ENCODE data around the gene SNX4. TPM values are rescaled to one million over a fixed set of nuclear protein-coding genes. Genes with fewer than 3 reads are reported as not detected.
"Not testable (repeated sequence)": the region's sequence is repeated elsewhere in the genome, so short reads cannot be mapped to it uniquely, and the experiment has no call there.

SNX4 gene
- total RNA-seq, 1 donor from 2014 or later, result 33.7 TPM

DNA sequence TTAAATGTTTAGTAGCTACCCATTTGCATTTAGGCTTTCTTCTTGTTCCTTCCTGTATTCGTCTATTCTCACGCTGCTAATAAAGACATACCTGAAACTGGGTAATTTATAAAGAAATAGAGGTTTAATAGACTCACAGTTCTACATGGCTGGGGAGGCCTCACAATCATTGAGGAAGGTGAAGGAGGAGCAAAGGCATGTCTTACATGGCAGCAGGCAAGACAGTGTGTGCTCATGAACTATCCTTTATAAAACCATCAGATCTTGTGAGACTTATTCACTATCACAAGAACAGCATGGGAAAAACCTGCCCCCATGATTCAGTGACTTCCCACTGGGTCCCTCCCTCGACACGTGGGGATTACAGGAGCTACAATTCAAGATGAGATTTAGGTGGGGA is 114.5 kb downstream of the SNX4 start:
- intact Hi-C loops (cut with micrococcal nuclease), result not testable (repeated sequence)

DNA sequence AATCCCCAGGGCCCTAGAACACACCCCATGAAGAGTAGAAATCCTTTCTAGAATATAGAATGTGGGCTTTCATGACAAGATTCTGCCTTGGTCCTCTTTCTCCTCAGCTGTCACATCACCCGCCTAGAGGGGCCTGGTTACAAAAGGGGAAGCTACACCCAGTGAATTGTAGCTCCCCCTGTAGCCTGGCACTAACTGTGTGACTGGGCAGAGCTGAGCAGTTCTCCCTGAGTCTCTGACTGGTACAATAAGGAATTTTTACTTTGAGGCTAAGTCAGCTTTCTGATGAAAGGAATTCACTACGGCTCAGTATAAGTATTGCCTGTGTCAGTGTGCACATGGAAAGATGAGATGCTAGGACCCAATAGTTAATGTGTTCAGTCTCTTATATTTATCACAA is 116.2 kb downstream of the SNX4 start:
- intact Hi-C loops (cut with micrococcal nuclease), result no loop called here

DNA sequence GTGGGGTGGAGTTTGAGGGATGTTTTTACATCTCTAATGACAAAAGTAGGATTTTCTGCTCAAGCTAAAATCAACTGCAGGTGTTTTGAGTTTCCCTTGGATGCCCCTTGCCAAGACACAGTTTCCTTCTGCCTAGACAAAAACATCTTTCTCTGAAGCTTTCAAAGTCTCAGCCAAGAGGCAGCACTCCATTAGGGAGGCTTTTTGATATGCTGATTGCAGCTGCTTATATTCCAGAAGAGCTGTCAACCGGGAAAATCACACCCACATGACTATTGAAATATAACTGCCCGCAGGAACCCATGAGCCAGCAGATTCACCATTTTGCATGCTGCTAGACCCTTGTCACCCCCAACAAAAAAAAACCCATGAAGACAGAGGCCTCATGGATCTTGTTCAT is 117.4 kb downstream of the SNX4 start:
- intact Hi-C loops (cut with micrococcal nuclease), result no loop called here

DNA sequence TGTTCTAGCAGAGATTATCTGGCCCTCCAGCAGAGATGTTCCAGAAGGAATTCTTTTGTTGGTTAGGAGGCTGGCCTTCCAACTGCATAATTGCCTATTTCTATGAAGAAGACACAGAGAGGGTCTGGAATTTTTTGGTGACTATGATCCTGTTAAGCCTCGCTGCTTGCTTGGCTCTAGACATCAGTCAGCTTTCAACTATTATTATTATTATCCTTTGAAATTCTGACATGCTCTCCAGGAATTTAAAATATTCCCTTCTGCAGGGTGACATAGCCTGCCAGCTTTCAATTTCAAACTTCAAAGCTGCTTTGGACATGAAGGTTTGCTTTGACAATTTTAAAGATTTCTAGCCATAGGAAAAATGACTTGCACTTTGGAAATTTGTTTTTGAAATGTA is 118.6 kb downstream of the SNX4 start:
- intact Hi-C loops (cut with micrococcal nuclease), result no loop called here

DNA sequence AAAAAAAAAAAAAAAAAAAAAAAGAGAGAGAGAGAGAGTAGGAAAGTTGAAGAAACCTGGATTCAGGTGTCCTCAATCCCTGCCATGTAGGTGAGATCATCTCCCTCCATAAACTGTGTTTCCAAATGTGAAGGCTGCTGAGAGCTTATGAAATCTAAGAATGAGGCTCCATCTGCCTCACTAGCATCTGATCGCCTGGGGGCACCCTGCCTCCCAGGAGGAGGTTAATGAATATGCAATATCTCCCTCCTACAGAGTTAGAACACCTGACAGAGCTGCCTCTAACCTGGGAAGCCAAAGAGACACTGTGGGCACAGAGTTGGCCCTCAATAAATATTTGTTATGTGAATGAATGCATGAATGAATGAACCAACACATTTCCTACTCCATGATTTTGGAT is 121.0 kb downstream of the SNX4 start:
- intact Hi-C loops (cut with micrococcal nuclease), result no loop called here

Other genes starting within 250 kb of the SNX4 start
- gene ZNF148, start 144.9 kb downstream of the SNX4 start, total RNA-seq, result 42.2 and 43.1 TPM in 2 replicates
- 11.0 and 12.2 TPM in 2 replicates for gene OSBPL11, start 75.3 kb upstream of the SNX4 start, total RNA-seq